ENCODE measurements around the gene CST9L. TPM values are rescaled to one million over a fixed set of nuclear protein-coding genes. Genes with fewer than 3 reads are reported as not detected.

The CST9L gene
- polyA plus RNA-seq, 1 experiment = not detected

DNA sequence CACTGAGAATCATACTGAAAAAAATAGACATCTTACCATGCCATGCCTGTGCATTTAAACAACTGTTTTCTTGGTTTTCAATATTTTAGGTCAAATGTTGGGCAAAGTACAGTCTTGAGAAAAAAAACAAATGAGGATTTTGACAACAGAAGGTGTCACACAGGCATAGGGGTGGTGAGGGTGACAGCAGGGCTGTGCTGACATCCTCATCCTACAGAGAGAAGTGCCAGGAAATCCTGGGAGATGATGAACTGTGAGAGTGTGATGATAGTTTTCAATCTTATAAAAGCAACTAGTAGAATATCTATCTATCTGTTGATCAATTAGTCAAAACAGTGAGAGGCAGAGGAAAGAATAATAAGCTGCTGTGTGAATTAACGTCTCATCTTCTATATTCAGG, 53.4 kb downstream of the CST9L start:
- Histone ChIP-seq H3K27me3 (ENCODE audit: control insufficient read depth, insufficient read depth, low read length) (no peaks in the 10 kb centered on the region), H3K4me3 (ENCODE audit: low read depth, low read length) (no peak overlapping the region), H3K36me3 (ENCODE audit: control insufficient read depth, insufficient read depth, low read length) (no peaks in the 10 kb centered on the region)
- CTCF ChIA-PET = interaction anchor here (0.8 to 0.9 kb wide), 2 partner anchors 67 to 73 kb away, joined by 3 to 5 read pairs; no protein-coding TSS in a partner anchor
- no peak for DNase-seq (ENCODE audit: low read depth)
- POLR2A ChIA-PET = interaction anchor here (0.5 kb wide), 1 partner anchor 97 kb away, joined by 4 read pairs; no protein-coding TSS in a partner anchor
- TF ChIP-seq, protein P1, sequence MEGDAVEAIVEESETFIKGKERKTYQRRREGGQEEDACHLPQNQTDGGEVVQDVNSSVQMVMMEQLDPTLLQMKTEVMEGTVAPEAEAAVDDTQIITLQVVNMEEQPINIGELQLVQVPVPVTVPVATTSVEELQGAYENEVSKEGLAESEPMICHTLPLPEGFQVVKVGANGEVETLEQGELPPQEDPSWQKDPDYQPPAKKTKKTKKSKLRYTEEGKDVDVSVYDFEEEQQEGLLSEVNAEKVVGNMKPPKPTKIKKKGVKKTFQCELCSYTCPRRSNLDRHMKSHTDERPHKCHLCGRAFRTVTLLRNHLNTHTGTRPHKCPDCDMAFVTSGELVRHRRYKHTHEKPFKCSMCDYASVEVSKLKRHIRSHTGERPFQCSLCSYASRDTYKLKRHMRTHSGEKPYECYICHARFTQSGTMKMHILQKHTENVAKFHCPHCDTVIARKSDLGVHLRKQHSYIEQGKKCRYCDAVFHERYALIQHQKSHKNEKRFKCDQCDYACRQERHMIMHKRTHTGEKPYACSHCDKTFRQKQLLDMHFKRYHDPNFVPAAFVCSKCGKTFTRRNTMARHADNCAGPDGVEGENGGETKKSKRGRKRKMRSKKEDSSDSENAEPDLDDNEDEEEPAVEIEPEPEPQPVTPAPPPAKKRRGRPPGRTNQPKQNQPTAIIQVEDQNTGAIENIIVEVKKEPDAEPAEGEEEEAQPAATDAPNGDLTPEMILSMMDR (IDR thresholded peaks at IDR 0.05; ENCODE audit: insufficient read depth, low read depth, low read length) = no peak

Other genes with a start within 250 kb of the CST9L start
- 19.2 and 24.2 TPM in 2 replicates for gene NXT1, start 217.7 kb downstream of the CST9L start, polyA plus RNA-seq (2011; rRNA removed)
- gene GZF1, start 206.3 kb downstream of the CST9L start, polyA plus RNA-seq (2011; rRNA removed) = 17.9 and 22.7 TPM in 2 replicates
- 3.8 and 6.6 TPM in 2 replicates for gene NAPB, start 147.0 kb downstream of the CST9L start, polyA plus RNA-seq (2011; rRNA removed)
- not detected in 2 replicates for gene CSTL1, start 128.8 kb downstream of the CST9L start, polyA plus RNA-seq (2011; rRNA removed)
- not detected in 2 replicates for gene CST11, start 115.6 kb downstream of the CST9L start, polyA plus RNA-seq (2011; rRNA removed)
- gene CST8, start 77.4 kb downstream of the CST9L start, polyA plus RNA-seq (2011; rRNA removed) = not detected in 2 replicates
- not detected in 2 replicates for gene CST9, start 37.4 kb upstream of the CST9L start, polyA plus RNA-seq (2011; rRNA removed)
- gene CST3, start 69.5 kb upstream of the CST9L start, polyA plus RNA-seq (2011; rRNA removed) = 296 and 458 TPM in 2 replicates
- not detected in 2 replicates for gene CST4, start 120.6 kb upstream of the CST9L start, polyA plus RNA-seq (2011; rRNA removed)
- gene CST1, start 182.5 kb upstream of the CST9L start, polyA plus RNA-seq (2011; rRNA removed) = not detected in 2 replicates